ENCODE data around the gene COL25A1.

COL25A1 gene

GRCh38 chr4:109291707-109292238 is 10.7 kb downstream of the COL25A1 start:
- no peak for DNase-seq

GRCh38 chr4:109290918-109291317 is 11.5 kb downstream of the COL25A1 start:
- DNase-seq: no peak

GRCh38 chr4:109278594-109279031 is 23.8 kb downstream of the COL25A1 start:
- DNase-seq: peak; percentile 26

GRCh38 chr4:109276482-109277095 is 25.9 kb downstream of the COL25A1 start:
- DNase-seq: no peak

- no peak for DNase-seq
Observed at GRCh38 chr4:109275066-109275745, 27.3 kb downstream of the COL25A1 start.

DNA sequence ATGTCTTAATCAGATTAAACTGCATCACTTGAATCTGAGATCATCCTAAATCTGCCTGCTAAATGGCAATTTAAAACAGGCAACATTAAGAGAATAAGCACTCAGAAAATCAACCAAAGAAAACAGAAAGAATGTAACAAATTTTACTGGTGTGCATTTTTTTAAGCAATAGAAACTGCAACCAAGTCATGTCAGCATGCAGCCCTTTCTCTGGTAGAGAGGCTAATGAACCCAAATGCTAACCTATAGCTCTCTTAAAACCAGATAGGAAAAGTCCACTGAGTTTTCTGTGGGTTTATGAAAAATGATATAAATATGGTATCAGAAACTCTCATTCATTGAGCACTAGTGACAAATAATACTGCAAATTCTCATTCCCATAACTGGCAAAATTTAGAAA is 35.6 kb downstream of the COL25A1 start:
- no peak for DNase-seq

DNA sequence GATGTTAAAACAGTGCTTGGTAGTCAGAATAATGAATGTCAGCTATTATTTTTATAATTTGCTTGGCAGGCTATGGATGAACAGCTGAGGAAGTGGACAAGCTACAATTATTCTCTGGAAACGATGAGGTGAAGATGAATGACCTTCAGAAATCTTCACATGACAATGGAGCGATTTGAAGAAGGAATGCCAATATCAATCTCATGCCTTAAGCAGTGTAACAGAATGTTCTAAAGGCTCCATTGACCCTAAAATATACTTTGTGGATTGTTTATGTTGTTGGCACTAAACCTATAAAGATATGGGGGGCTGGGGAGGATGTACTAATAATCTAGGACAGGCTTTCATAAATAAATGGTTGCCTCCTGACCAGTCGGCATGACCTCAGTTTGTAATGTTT is 36.2 kb downstream of the COL25A1 start:
- no peak for DNase-seq

GRCh38 chr4:109263721-109264120 is 38.7 kb downstream of the COL25A1 start:
- DNase-seq: no peak

- no peak for DNase-seq
Observed at GRCh38 chr4:109256818-109257217, 45.6 kb downstream of the COL25A1 start.

DNA sequence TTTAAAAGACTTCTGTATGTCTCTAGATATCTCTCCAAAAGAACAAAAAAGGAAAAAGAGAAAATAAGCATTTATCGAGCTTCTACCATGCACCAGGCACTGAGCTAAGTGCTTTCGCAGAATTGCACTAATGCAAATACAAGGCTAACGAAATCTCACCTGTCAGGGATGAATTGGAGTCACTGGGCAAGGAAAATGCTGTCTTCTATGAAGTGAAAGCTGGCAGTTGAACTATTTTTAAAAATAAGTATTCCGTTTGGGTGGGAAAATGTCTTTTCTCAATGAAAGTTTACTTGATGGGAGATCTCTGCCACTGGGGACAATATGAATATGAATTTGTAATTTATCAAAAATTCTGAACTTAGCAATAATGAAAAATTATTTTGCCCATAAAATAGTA is 47.6 kb downstream of the COL25A1 start:
- no peak for DNase-seq

GRCh38 chr4:109251396-109251795 is 51.1 kb downstream of the COL25A1 start:
- DNase-seq: no peak

DNA sequence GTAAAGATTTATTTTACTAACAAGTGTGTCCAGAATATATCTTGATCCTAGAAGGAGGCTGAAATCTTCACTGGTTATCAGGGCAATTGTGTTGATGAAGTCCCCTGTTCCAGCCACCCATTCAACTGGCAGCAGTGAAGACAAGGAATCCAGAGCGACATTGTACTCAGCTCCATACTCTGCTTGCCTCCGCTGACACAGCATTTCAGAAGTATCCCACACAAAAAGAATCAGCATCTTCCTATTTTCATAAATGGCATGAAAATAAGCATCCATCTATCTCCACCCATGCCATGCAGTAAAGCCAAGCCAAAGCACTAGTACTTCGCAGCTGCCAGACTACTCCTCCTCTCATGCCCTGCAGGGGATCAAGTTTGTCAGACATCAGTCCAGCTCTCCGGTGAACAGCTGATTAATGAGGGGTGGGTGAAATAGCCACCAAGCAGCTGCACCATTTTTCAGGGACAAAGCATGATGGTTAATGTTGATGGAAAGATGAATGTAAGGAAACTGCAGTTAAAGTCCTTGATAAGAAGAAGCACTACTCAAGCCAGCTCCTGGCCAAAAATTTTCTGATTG is 54.0 kb downstream of the COL25A1 start:
- no peak for DNase-seq

- no peak for DNase-seq
Observed at GRCh38 chr4:109243871-109244270, 58.6 kb downstream of the COL25A1 start.

- no peak for DNase-seq
Observed at GRCh38 chr4:109238746-109239145, 63.7 kb downstream of the COL25A1 start.

DNA sequence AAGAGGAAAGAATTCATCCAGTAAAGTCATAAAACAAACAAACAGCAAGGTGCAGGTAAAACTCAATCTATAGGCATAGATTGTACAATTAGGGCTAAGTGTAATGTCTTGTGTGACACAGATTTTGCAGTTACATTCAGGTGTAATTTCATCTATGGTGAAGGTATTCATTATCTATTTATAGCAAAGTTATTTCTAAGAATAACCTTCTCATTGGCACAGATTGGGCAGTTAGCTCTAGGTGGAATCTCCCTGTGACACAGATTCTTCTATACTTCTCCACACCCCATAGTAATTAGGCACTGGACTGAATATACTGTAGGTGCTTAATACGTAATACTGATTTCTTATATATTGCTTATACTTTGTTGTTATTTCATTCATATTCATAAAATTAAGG is 66.8 kb downstream of the COL25A1 start:
- DNase-seq: no peak

GRCh38 chr4:109234596-109234995 is 67.9 kb downstream of the COL25A1 start:
- DNase-seq: no peak

GRCh38 chr4:109233570-109233969 is 68.9 kb downstream of the COL25A1 start:
- no peak for DNase-seq

DNA sequence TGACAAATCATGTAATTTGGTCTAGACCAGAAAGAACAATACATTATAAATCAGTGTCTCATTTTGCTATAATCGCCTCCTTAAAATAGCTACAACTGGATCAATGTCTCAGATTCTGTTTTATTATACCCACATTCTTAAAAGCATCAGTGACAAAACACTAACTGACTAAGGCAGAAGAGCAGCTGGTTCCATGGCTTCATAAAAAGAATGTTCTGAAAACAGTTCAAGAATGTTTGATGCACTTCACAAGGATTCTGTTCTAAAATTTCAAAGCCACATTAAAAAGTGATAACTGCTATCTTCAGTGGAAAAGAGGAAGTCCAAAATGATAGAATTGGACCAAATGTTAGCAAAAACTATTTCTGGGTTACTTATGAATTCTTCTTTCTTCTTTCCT is 69.8 kb downstream of the COL25A1 start:
- DNase-seq: peak; percentile 15

- DNase-seq: peak; percentile 22
Observed at GRCh38 chr4:109231331-109231730, 71.1 kb downstream of the COL25A1 start.

DNA sequence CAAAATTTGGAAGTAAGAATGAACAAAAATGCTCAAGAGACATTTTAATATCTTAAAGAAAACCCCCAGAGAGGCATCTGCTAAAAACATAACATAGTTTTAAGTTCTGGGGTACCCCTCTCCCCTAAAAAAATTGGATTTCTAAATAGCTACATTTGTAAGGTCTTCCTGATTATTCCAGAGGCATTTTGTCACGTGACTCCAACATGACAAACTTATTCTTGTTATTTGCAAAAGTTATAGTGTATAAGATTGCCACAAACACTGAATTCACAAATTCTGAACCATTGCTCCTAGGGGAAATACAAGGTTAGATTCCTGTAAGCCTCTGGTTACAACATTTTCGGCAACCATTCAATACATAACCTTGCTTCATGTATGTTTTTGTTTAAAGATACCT is 73.4 kb downstream of the COL25A1 start:
- DNase-seq: no peak

DNA sequence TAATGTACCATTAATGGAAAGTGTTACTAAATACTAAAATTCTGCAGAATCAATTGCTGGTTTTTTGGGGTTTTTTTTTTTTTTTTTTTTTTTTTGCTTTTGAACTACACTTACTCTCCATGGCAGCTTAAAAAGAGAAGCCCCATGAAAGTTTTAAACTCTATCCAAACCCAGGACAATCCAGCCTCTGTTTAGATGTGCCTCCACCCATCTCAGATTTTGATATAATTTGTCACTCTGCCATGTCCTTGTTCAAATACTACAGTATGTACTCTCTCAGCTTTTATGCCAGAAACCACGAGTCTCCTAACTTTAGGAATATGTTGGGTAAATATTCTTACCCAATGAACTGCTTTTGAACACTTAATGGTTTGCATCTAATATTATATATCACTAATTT is 84.2 kb downstream of the COL25A1 start:
- DNase-seq: no peak

DNA sequence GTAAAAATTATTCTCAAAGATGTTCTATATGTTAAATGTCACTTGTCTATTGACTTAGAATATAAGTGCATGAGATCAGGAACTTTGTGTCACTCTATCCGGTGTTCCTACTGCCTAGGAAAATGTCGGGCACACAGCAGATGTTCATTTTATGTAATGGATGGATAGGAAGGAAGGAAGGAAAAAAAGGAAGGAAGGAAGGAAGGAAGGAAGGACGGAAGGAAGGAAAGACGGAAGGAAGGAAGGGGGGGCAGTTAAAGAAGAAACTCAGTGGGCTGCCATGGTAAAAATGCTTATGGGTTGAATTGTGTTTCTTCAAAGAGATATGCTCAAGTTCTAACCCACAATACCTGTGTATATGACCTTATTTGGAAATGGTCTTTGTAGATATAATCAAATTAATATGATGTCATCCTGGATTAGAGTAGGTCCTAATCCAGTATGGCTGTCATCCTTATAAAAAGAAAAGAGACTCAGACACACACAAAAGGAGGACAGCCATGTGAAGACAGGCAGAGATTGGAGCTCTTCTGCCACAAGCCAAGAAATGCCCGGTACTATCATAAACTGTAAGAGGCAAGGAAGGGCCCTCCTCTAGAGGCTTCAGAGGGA is 86.3 kb downstream of the COL25A1 start:
- DNase-seq: no peak

DNA sequence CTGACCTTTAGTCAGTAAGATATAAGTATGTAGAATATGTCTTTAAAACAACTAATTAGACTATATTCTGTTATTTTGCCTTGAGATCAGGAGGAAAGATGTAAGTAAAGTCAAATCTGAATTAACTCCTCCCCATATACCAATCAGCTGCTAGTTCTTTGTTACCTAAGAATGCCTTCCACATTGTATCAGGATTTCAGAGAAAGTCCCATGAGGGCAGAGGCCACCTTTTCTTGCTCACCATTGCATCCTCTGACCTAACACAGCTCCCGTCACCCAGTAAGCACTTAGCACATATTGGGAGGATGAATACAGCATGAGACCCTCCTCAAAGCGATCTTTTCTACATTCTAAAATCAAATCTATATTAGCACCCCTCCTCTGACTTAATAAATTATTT is 87.0 kb downstream of the COL25A1 start:
- DNase-seq: no peak
